ENCODE measurements around the gene SLCO1B3. TPM values are rescaled to one million over a fixed set of nuclear protein-coding genes. Genes with fewer than 3 reads are reported as not detected.

The SLCO1B3 gene
- total and polyA plus RNA-seq, 11 donors: 0.58 to 3.0 TPM; not detected in 9

- intact Hi-C loops (cut with DNase I): no loop called here
- Histone ChIP-seq H3K4me1 (no peaks in the 10 kb centered on the region), H3K4me3 (no peak overlapping the region), H3K36me3 (no peaks in the 10 kb centered on the region), H3K9me3 (peaks cover 0 to 2% (median 0%) of the 10 kb centered on the region in 12 donors), H3K27me3 (no peaks in the 10 kb centered on the region), H3K27ac (no peak overlapping the region)
- ATAC-seq (no peak), DNase-seq (no peak)
- no peak for TF ChIP-seq POLR2A (IDR thresholded peaks at IDR 0.05)
- no peak for TF ChIP-seq CTCF (IDR thresholded peaks at IDR 0.05)
- WGBS, 4 donors: 88 to 95% (median 90%) methylated on average over 6 of the region's 6 CpGs
Observed at GRCh38 chr12:20822415-20822814, 11.9 kb downstream of the SLCO1B3 start.

GRCh38 chr12:20822925-20823324, 12.4 kb downstream of the SLCO1B3 start:
- intact Hi-C loops (cut with DNase I): no loop called here
- no peak for ATAC-seq
- Histone ChIP-seq H3K4me1 (no peaks in the 10 kb centered on the region), H3K4me3 (no peak overlapping the region), H3K36me3 (no peaks in the 10 kb centered on the region), H3K27ac (no peak overlapping the region), H3K27me3 (no peaks in the 10 kb centered on the region), H3K9me3 (no peaks in the 10 kb centered on the region)
- no peak for DNase-seq
- 64 to 69% (median 66%) methylated on average over 4 of the region's 4 CpGs for WGBS, 4 donors
- TF ChIP-seq POLR2A (IDR thresholded peaks at IDR 0.05) (no peak), CTCF (IDR thresholded peaks at IDR 0.05) (no peak)

GRCh38 chr12:20829919-20830318, 19.4 kb downstream of the SLCO1B3 start:
- Histone ChIP-seq H3K9me3 (no peaks in the 10 kb centered on the region), H3K27ac (no peak overlapping the region), H3K27me3 (no peaks in the 10 kb centered on the region), H3K4me3 (no peak overlapping the region), H3K4me1 (no peaks in the 10 kb centered on the region), H3K36me3 (no peaks in the 10 kb centered on the region)
- no peak for DNase-seq
- no peak for TF ChIP-seq POLR2A (IDR thresholded peaks at IDR 0.05)
- no peak for TF ChIP-seq CTCF (IDR thresholded peaks at IDR 0.05)
- intact Hi-C loops (cut with DNase I): no loop called here
- no peak for ATAC-seq
- WGBS, 4 donors: 82 to 87% (median 84%) methylated on average over 3 of the region's 3 CpGs

GRCh38 chr12:20830456-20830855, 20.0 kb downstream of the SLCO1B3 start:
- DNase-seq: no peak
- H3K27ac ChIP-seq: no peak overlapping the region
- ATAC-seq: no peak
- TF ChIP-seq CTCF (IDR thresholded peaks at IDR 0.05): no peak
- no peak for TF ChIP-seq POLR2A (IDR thresholded peaks at IDR 0.05)
- 55 to 76% (median 72%) methylated on average over 1 of the region's 1 CpG for WGBS, 4 donors
- intact Hi-C loops (cut with DNase I): no loop called here
- no peaks in the 10 kb centered on the region for H3K36me3 ChIP-seq
- H3K4me1 ChIP-seq: no peaks in the 10 kb centered on the region
- H3K4me3 ChIP-seq: no peak overlapping the region
- no peaks in the 10 kb centered on the region for H3K27me3 ChIP-seq
- H3K9me3 ChIP-seq: no peaks in the 10 kb centered on the region
